Stimulated activated naive CD8-positive, alpha-beta T cell treated with anti-CD3 and anti-CD28 coated beads, Interleukin-15, amount 100 ng/mL, for 72 hours (primary cell): Measurements from ENCODE around the gene PTPRG.
A peak's percentile ranks its signal among the peaks of the same experiment; 100 is the strongest.

Experiments used
- ATAC-seq: fragments of 150-1000 bp; cut with Tn5 transposase; 2 replicates; pipeline ENCODE4 v1.10.0; 2021; ENCODE audit warnings: mild to moderate bottlenecking, moderate library complexity
- DNase-seq, 2 donors: peaks; one replicate each; pipeline ENCODE4 v3.0.0; 2021 to 2022
- H3K27ac Mint-ChIP-seq, 2 donors: one replicate each; pipeline ENCODE4 v1.8.0; 2022; ENCODE audit warnings: mild to moderate bottlenecking in 2 of 2, mixed read lengths in 2 of 2, moderate library complexity in 2 of 2
- H3K27me3 Mint-ChIP-seq: one replicate; pipeline ENCODE4 v1.8.0; 2022; ENCODE audit warnings: mixed read lengths
- H3K4me1 Mint-ChIP-seq: one replicate; pipeline ENCODE4 v1.8.0; 2022; ENCODE audit warnings: mild to moderate bottlenecking, mixed read lengths
- H3K4me3 Mint-ChIP-seq, 2 donors: one replicate each; pipeline ENCODE4 v1.8.0; 2022; ENCODE audit warnings: mild to moderate bottlenecking in 2 of 2, mixed read lengths in 2 of 2, moderate library complexity in 1 of 2
- H3K9me3 Mint-ChIP-seq, 2 donors: one replicate each; pipeline ENCODE4 v1.8.0; 2022; ENCODE audit warnings: mixed read lengths in 2 of 2

PTPRG gene

DNA sequence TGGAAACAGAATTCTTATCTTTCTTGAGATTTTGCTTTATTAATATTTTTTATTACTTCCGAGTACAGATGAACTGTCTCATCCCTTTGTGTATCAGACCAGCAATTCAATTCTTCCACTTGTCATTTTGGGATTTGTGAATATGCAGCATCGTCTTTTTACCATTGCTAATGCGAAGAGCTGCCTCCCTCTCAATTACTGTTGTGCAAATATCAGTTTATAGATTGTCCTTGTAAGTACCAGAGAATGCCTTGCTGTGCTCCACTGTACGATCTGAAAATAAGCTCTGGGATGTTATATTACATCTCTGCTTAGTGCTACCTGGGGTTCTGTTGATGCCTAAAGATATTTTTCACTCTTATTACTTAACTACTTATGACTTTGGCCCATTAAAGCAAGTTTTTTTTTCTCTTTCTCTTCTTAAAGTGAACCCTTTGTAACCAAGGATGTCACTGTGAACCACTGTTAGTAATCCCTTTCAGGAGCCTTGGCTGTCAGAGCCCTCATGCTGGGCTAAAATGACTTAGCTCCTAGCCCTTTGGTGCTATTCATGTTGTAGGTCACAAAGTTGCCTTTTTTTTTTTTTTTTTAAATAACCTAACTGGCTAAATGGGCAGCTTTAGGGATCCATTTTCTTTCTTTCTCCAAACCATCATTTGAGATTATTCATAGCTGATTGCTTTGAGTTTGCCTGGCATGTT is 429.1 kb downstream of the PTPRG start:
- Mint-ChIP-seq H3K4me3 (no peak overlapping the region), H3K4me1 (no peaks in the 10 kb centered on the region), H3K27ac (no peak overlapping the region), H3K9me3 (no peaks in the 10 kb centered on the region), H3K27me3 (no peaks in the 10 kb centered on the region)
- DNase-seq = no peak
- ATAC-seq = no peak

DNA sequence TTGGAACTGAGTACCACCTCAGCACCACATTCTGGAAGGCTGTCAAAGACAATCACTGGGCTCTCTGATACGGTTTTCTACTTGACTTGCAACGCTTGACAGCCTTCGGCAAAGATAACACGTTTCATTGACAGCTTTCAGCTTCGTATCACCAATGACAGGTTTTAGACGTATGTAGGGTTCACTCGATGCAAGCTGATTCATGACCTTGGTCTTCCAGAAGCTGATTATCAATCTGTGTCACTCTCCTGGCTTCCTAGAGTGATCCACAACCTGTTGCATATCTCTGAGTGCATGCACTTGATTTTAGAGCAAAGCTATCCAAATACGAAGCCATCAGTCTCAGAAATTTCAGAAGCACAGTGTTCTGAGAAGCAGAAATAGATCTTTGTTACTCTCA is 430.3 kb downstream of the PTPRG start:
- H3K9me3 Mint-ChIP-seq = no peaks in the 10 kb centered on the region
- no peak for ATAC-seq
- H3K27me3 Mint-ChIP-seq = peaks cover 8% of the 10 kb centered on the region
- no peaks in the 10 kb centered on the region for H3K4me1 Mint-ChIP-seq
- H3K27ac Mint-ChIP-seq = no peak overlapping the region
- H3K4me3 Mint-ChIP-seq = no peak overlapping the region
- no peak for DNase-seq

DNA sequence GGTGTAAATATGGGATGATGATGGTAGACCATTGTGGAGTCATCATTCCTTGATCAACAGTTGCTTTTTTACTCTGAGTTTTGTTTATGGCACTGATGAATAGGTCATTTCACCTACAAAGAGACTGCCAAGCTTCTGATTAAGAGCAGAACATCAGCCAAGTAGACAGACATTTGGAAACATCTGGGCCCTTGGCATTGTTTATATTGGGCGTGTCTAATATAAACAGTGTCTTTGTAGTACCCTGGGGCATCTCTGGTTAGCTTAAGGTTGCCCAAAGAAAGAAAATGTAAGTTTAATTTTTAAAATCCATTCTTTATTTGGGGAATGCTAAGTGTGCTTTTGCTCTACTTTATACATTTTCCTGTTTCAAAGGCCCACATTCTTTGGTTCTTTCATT is 435.0 kb downstream of the PTPRG start:
- Mint-ChIP-seq H3K27me3 (peaks cover 8% of the 10 kb centered on the region), H3K4me1 (no peaks in the 10 kb centered on the region), H3K27ac (no peak overlapping the region), H3K4me3 (no peak overlapping the region), H3K9me3 (no peaks in the 10 kb centered on the region)
- no peak for ATAC-seq
- no peak for DNase-seq

DNA sequence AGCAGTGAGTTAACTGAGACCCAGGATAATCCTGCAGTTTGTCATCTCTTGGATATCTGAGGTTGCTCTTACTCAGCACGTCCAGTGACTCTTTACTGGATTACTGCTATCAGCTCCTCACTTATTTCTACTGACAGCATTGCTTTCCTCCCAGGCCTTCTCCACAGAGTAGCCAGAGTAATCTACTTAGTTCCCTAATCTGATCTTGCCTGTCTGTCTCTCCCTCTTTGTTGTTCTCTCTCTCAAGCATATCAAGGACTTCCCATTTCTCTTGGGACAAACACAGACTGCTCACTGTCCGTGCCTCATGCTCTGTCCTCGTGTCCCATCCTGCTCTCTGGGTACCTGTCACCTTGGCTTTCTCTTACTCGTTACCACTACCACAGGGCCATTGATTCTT is 435.7 kb downstream of the PTPRG start:
- DNase-seq (no peak), ATAC-seq (no peak)
- Mint-ChIP-seq H3K9me3 (no peaks in the 10 kb centered on the region), H3K27me3 (peaks cover 8% of the 10 kb centered on the region), H3K27ac (no peak overlapping the region), H3K4me3 (no peak overlapping the region), H3K4me1 (no peaks in the 10 kb centered on the region)

DNA sequence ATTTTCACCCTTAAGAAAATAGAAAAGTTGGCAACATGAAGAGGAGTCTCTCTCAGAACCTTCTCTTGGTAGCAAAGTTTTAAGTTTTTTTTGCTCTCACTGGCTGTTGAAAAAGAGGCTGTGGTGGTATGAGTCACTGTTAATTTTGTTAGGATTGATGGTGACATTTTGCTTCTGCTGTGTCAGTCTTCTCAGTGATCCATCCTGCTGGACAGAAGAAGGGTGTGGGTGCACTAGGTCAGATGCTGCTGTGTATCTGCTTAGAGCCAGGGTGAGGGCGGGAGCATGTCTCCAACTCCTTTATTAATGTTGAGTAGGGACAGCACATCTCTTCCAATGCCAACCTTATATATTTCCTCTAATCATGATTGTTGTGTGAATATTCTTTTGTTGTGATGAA is 442.5 kb downstream of the PTPRG start:
- Mint-ChIP-seq H3K4me1 (no peaks in the 10 kb centered on the region), H3K9me3 (no peaks in the 10 kb centered on the region), H3K27ac (no peak overlapping the region), H3K27me3 (no peaks in the 10 kb centered on the region), H3K4me3 (no peak overlapping the region)
- DNase-seq (no peak), ATAC-seq (no peak)

DNA sequence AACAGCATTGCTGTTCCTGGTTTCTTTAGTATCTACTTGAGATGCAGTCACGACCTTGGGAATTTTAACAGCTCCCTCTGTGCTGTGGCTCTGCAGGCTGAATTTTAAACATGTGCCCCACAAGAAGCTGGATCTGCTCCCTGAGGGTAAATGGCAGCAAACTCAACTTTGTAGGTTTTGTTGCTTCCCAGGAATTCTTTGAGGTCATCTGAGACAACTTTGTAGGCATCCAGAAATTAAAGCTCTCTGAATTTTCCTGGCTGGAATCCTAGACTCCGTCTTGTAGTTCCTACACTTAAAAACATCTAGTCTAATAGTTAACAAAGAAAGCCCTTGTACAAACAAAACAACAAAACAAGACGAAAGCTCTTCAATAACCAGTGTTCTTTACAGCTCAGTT is 445.7 kb downstream of the PTPRG start:
- H3K9me3 Mint-ChIP-seq = no peaks in the 10 kb centered on the region
- peaks cover 10% of the 10 kb centered on the region for H3K27me3 Mint-ChIP-seq

DNA sequence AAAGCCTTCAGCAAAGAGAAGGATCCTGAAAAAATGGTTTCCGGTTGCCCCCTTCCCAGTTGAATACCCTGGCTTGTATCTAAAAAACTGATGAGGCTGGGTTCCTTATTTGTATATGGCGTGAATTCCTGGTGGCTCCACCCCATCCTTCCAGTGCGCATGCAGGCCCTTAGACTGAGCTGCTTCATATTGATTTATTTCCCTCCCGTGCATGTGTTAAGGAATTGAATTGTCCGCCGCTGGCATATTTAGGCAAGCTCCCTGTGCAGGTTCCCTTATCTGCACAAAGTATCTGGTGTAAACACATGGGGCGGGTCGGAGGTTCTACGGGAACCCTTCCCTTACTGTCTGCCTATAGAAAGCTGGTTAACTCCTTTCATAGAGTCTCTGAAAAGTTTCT is 449.6 kb downstream of the PTPRG start:
- DNase-seq (no peak), ATAC-seq (no peak)
- peaks cover 10% of the 10 kb centered on the region for H3K27me3 Mint-ChIP-seq
- no peak overlapping the region for H3K27ac Mint-ChIP-seq
- no peaks in the 10 kb centered on the region for H3K4me1 Mint-ChIP-seq
- no peaks in the 10 kb centered on the region for H3K9me3 Mint-ChIP-seq
- H3K4me3 Mint-ChIP-seq = no peak overlapping the region

More for the DNA sequence above, 445.7 kb downstream of the PTPRG start:
- no peak overlapping the region for H3K4me3 Mint-ChIP-seq
- DNase-seq = no peak
- ATAC-seq = no peak
- H3K27ac Mint-ChIP-seq = no peak overlapping the region
- no peaks in the 10 kb centered on the region for H3K4me1 Mint-ChIP-seq

DNA sequence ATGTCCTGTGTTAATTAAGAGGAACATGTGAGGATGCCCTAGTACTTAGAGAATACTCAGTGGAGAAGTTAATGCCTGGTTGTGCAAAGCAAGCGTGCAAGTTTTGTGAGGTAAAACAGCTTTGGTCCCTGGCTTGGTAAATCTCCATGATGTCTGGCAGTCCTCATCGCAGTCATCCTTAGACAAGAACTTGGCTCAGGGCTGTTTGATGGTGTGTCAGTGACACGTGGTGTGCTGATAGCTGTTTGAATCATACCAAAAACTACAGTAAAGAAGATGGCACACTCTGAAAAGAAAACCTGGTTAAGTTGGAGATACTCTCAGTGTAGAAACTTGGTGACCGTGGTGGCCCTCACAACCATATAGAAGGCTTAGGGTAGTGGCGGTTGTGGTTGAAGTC is 450.3 kb downstream of the PTPRG start:
- H3K4me1 Mint-ChIP-seq = no peaks in the 10 kb centered on the region
- DNase-seq (no peak), ATAC-seq (no peak)
- H3K4me3 Mint-ChIP-seq = no peak overlapping the region
- H3K27me3 Mint-ChIP-seq = peaks cover 10% of the 10 kb centered on the region
- no peaks in the 10 kb centered on the region for H3K9me3 Mint-ChIP-seq
- no peak overlapping the region for H3K27ac Mint-ChIP-seq

DNA sequence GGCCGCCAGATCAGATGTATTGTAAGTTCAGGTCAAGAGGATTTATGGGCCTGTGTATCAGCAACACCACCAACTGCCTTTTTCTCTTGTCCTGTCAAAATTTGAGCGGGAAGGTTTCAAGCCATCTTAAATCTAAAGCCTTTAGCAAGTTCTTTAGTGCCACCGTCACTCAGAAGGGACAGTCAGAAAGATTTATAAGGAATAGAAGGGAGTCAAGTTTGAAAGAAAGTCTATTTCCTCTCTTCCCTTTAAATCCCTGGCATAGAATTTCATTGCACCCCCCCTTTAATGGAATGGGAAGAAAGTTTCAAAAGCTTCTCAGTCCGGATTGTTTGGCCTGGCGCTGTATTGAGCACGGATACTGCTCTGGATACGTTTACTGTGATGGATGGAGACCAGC is 452.6 kb downstream of the PTPRG start:
- Mint-ChIP-seq H3K4me3 (no peak overlapping the region), H3K27ac (no peak overlapping the region), H3K27me3 (peaks cover 10% of the 10 kb centered on the region), H3K9me3 (no peaks in the 10 kb centered on the region), H3K4me1 (no peaks in the 10 kb centered on the region)
- DNase-seq = no peak
- no peak for ATAC-seq

DNA sequence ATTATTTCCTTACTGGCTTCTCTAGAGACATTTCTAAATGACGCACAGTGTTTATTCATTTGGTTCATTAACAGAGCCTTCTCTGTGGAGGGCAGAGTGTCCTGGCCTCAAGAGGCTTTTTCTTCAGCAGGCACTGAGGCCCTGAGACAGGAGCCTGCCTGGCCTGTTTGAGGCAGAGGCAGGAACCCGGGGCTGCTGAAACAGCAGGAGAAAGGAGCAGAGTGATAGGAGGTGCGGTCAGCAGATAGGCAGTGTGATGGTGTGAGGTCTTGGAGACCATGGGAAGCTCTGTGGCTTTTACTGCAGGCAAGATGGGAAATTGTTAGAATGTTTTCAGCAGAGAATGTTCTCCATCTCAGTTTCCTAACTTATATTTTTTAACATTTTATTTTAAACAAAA is 453.7 kb downstream of the PTPRG start:
- DNase-seq (no peak), ATAC-seq (no peak)
- peak overlapping the region in 1 of 2 donors; percentile 60 for H3K27ac Mint-ChIP-seq
- no peak overlapping the region for H3K4me3 Mint-ChIP-seq
- no peaks in the 10 kb centered on the region for H3K9me3 Mint-ChIP-seq
- no peaks in the 10 kb centered on the region for H3K4me1 Mint-ChIP-seq
- peaks cover 10% of the 10 kb centered on the region for H3K27me3 Mint-ChIP-seq

DNA sequence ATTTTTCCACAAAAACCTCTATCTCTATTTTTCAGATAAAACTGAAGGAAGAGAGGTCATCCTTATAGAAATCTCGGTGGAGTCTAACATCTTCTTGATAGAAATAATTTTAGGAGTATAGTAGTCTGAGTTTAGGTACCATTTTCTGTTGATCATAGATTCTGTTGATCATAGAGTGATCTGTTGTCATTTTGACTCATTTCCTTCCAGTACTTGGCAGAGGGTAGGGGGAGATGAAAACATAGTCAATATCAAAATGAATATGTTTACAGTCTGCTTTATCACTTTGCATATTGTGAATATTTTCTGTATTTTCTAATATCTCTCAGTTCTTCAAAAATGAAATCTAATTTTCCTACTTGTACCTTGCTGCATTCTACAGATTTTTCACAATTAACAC is 458.5 kb downstream of the PTPRG start:
- no peak overlapping the region for H3K27ac Mint-ChIP-seq
- no peak for ATAC-seq
- H3K9me3 Mint-ChIP-seq = no peaks in the 10 kb centered on the region
- H3K4me1 Mint-ChIP-seq = no peaks in the 10 kb centered on the region
- no peaks in the 10 kb centered on the region for H3K27me3 Mint-ChIP-seq
- no peak for DNase-seq
- no peak overlapping the region for H3K4me3 Mint-ChIP-seq

DNA sequence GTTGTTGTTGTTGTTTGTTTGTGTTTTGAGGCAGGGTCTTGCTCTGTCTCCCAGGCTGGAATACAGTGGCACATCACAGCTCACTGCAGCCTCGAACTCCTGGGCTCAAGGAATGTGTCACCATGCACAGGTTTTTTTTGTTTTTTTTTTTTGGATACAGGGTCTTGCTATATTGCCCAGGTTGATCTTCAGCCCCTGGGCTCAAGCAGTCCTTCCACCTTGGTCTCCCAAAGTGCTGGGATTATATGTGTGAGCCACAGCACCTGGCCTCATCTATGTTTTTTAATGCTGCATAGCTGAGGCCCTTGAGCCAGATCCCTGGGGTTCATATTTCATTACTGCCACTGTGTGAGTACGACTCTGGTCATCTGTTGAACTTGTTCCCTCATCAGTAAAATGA is 459.3 kb downstream of the PTPRG start:
- Mint-ChIP-seq H3K4me1 (no peaks in the 10 kb centered on the region), H3K4me3 (no peak overlapping the region), H3K9me3 (no peaks in the 10 kb centered on the region), H3K27me3 (no peaks in the 10 kb centered on the region), H3K27ac (no peak overlapping the region)
- no peak for ATAC-seq
- DNase-seq = no peak

DNA sequence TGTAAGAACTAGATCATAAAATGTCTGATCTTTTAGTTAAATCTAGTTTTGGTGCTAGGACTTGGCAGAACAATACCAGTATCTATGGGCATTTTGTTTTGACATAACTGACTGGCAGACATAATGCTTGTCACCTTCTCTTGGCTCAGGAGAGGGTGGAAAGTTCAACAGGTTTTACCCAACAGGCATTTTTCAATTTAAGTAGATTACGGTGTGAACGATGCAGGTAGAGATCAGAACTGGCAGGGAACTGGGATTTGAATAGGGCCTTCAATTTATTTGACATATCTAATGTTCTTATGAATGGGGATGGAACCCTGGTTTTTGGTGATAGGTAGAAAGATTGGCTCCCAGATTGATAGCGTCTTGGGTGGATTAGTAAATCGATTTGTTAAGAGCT is 460.9 kb downstream of the PTPRG start:
- Mint-ChIP-seq H3K27me3 (no peaks in the 10 kb centered on the region), H3K4me3 (no peak overlapping the region), H3K27ac (no peak overlapping the region), H3K9me3 (no peaks in the 10 kb centered on the region), H3K4me1 (no peaks in the 10 kb centered on the region)
- ATAC-seq (no peak), DNase-seq (no peak)

DNA sequence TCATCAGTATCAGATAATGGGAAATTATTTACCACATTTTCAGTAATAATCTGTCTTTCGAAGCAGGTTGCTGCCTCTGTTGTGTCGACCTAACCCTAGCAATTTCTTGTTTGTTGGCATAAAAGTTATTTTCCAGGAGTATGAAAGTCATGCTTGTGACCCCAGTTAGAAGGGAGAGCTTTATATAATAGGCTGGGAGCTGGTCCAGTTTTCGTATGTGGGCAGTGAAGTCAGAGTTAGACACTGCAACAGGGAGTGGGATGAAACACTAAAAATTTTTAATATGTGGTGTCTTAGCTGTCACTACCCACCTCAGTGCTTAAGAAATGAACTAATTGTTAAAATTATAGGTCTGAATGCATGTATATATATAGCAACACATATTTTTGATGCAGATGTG is 463.5 kb downstream of the PTPRG start:
- DNase-seq = no peak
- H3K4me3 Mint-ChIP-seq = no peak overlapping the region
- H3K27me3 Mint-ChIP-seq = no peaks in the 10 kb centered on the region
- H3K9me3 Mint-ChIP-seq = no peaks in the 10 kb centered on the region
- H3K27ac Mint-ChIP-seq = no peak overlapping the region
- no peak for ATAC-seq
- no peaks in the 10 kb centered on the region for H3K4me1 Mint-ChIP-seq

DNA sequence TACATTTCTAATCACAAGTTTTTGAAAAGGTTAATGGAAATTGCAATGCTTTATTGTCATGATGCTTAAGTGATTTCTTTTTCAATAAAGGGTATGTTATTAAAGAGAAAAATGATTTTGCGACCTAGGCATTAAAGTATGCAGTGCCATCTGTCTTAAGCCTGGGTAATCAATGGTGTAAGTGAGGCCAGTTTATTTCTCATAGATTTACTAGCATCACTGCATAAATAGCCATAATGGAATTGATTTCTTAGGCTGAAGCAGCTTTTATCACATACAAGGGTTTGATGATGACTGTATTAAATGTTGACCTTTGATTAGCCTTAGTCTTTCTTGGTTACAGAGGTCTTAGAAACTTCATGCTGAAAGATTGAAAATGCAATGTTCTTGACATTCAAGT is 464.5 kb downstream of the PTPRG start:
- no peak for ATAC-seq
- Mint-ChIP-seq H3K4me3 (no peak overlapping the region), H3K27ac (no peak overlapping the region), H3K4me1 (no peaks in the 10 kb centered on the region), H3K9me3 (no peaks in the 10 kb centered on the region), H3K27me3 (no peaks in the 10 kb centered on the region)
- DNase-seq = no peak

DNA sequence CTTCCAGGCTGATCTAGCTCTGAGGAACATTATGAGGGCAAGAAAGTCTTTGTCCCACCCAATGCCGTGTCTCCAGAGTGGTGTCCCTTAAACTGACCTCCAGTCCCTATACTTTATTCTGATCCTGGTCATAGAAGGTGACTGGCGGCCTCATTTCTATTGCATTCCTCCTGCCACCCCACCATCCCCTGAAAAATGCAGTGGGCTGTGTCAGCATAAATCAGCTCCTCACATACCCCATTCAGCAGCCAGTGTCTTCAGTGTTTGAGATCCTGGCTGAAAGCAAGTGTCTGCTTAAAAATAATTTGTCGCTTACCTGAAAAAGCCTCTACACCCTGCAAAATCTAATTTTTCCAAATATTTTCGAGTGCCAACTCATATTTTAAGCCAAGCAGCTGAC is 465.9 kb downstream of the PTPRG start:
- no peak for ATAC-seq
- Mint-ChIP-seq H3K4me3 (no peak overlapping the region), H3K4me1 (no peaks in the 10 kb centered on the region)

DNA sequence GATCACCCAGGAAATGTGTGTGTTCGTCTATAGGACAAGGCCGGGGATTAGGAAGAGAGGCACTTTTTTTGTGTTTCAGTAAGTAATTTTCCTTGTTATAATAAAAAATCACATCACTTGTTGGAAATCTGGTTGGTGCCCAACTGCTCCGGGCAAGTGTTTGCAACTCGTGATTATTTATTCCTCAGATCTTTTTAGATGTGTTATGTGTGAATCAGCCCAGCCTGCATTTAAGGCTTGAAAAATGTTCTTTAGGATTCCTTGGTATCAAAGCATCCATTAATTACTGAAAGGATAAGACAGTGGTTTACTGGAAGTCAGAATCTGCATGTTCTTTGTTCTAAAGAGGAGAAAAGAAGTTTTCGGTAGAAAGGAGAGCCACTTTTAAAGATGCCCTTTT is 466.4 kb downstream of the PTPRG start:
- ATAC-seq (no peak), DNase-seq (no peak)
- no peaks in the 10 kb centered on the region for H3K4me1 Mint-ChIP-seq
- no peak overlapping the region for H3K4me3 Mint-ChIP-seq
- no peaks in the 10 kb centered on the region for H3K9me3 Mint-ChIP-seq
- no peaks in the 10 kb centered on the region for H3K27me3 Mint-ChIP-seq
- no peak overlapping the region for H3K27ac Mint-ChIP-seq

More for the DNA sequence above, 465.9 kb downstream of the PTPRG start:
- H3K27ac Mint-ChIP-seq = no peak overlapping the region
- H3K9me3 Mint-ChIP-seq = no peaks in the 10 kb centered on the region
- no peaks in the 10 kb centered on the region for H3K27me3 Mint-ChIP-seq
- DNase-seq = no peak
